Measurements from ENCODE around the gene MS4A4A.

MS4A4A gene

DNA sequence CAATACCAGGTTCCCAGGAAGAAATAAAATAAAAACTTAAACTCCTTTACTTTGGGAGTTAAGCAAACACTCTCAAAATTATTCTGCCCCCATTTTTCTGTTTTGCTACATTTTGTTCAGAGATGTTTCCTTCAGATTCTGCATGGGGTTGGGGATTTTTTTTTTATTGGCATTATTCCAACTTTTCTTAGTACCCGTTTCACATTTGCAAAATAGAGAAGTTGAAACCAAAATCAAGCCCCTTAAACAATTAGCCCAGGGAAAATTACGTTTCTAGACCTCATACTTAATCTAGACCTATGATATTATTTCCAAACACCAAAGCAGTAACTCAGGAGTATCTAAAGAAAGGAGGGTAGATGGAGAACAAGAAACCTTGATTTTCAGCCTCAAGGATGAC, 77.3 kb downstream of the MS4A4A start:
- no peak for DNase-seq

Measured in hematopoietic multipotent progenitor cell treated with erythropoietin and hydrocortisone succinate and interleukin-3 and kit ligand, for 8 days (in vitro differentiated cells).